OCI-LY3 (cell line): ENCODE results near the gene CNTNAP4.

Experiments
- H2AFZ ChIP-seq: fragments of 200-600, 300-600 bp; shearing (Covaris generic); 2 replicates; pipeline ENCODE4 v1.6.0; 2014; ENCODE audit warnings: antibody characterized with exemption, low read depth, low read length
- H3K27ac ChIP-seq: fragments of 200-600, 300-600 bp; sonication (generic); 2 replicates; pipeline ENCODE4 v1.5.1; 2014; ENCODE audit warnings: mild to moderate bottlenecking, low read length, moderate library complexity, mixed read lengths
- H3K27me3 ChIP-seq: fragments of 200-600, 300-600 bp; sonication (generic); 2 replicates; pipeline ENCODE4 v1.6.1; 2014; ENCODE audit warnings: low read depth, low read length, mixed read lengths
- H3K36me3 ChIP-seq: fragments of 200-600, 300-600 bp; sonication (generic); replicated peaks from 2 replicates; pipeline ENCODE3; 2014; ENCODE audit warnings: low read depth, low read length, mixed read lengths
- H3K4me1 ChIP-seq: fragments of 300-600, 200-600 bp; sonication (generic); 2 replicates; pipeline ENCODE4 v1.6.1; 2014; ENCODE audit warnings: low read length, mixed read lengths
- H3K4me2 ChIP-seq: fragments of 200-600, 300-600 bp; sonication (generic); 2 replicates; pipeline ENCODE4 v1.6.1; 2014; ENCODE audit warnings: low read length, mixed read lengths
- H3K4me3 ChIP-seq: fragments of 300-600, 200-600 bp; sonication (generic); 2 replicates; pipeline ENCODE4 v1.5.1; 2014; ENCODE audit warnings: antibody characterized with exemption, mild to moderate bottlenecking, low read length, moderate library complexity
- H3K79me2 ChIP-seq: fragments of 300-600, 200-600 bp; shearing (Covaris generic); 2 replicates; pipeline ENCODE4 v1.6.1; 2014; ENCODE audit warnings: mild to moderate bottlenecking, low read length, mixed read lengths
- H3K9ac ChIP-seq: fragments of 300-600, 200-600 bp; shearing (Covaris generic); 2 replicates; pipeline ENCODE4 v1.6.0; 2014; ENCODE audit warnings: mild to moderate bottlenecking, low read length, moderate library complexity
- H3K9me3 ChIP-seq: fragments of 200-600, 300-600 bp; shearing (Covaris generic); 2 replicates; pipeline ENCODE4 v1.6.1; 2014; ENCODE audit warnings: low read length, mixed read lengths; ENCODE audit not compliant: insufficient read depth
- H4K20me1 ChIP-seq: fragments of 200-600, 300-600 bp; sonication (generic); 2 replicates; pipeline ENCODE4 v1.6.1; 2016; ENCODE audit warnings: low read length, mixed read lengths; ENCODE audit not compliant: insufficient read depth
- CTCF ChIP-seq: fragments of 200-600, 300-600 bp; sonication (generic); IDR thresholded peaks from 2 replicates; pipeline ENCODE4 v1.5.1; 2014; ENCODE audit warnings: antibody characterized with exemption, low read length, low read depth
- EZH2phosphoT487 ChIP-seq: fragments of 200-600 bp; shearing (Covaris generic); IDR thresholded peaks from 2 replicates; pipeline ENCODE4 v1.6.1; 2018; ENCODE audit warnings: antibody characterized with exemption, mixed run types, low read depth

Gene CNTNAP4

GRCh38 chr16:76386784-76387183 lies 109.6 kb downstream of the CNTNAP4 start:
- Histone ChIP-seq H3K9me3 (no peaks in the 10 kb centered on the region), H3K27ac (no peak overlapping the region), H3K9ac (no peak overlapping the region), H4K20me1 (peaks cover 6% of the 10 kb centered on the region; the same call in 1 of the 2 replicates), H3K36me3 (no peaks in the 10 kb centered on the region), H3K4me3 (no peak overlapping the region), H3K4me1 (peaks cover 22% of the 10 kb centered on the region), H2AFZ (no peak overlapping the region), H3K4me2 (no peak overlapping the region), H3K27me3 (no peaks in the 10 kb centered on the region), H3K79me2 (no peaks in the 10 kb centered on the region)
- TF ChIP-seq EZH2phosphoT487 (no peak), CTCF (no peak)

DNA sequence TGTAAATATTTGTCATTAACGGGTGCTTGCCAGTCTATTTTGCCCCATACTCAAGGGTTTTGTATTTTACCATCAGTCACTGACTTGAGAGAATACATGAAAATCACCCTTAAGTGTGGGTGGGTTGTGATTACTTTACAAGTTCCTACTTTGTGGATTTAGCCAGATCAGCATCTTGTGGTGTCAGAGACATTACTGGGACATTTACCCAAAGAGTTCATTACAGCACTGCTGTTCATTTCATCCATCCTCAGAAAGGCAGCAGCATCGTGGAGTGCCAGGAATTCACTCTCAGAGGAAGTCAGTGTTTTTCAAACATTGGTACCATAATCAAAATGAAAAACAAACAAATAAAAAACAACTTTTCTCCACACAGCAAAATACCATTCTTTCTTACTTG lies 110.8 kb downstream of the CNTNAP4 start:
- no peaks in the 10 kb centered on the region for H3K9me3 ChIP-seq
- H3K79me2 ChIP-seq: no peaks in the 10 kb centered on the region
- no peak overlapping the region for H2AFZ ChIP-seq
- H3K36me3 ChIP-seq: no peaks in the 10 kb centered on the region
- H3K4me1 ChIP-seq: peaks cover 22% of the 10 kb centered on the region
- H3K4me3 ChIP-seq: no peak overlapping the region
- no peak overlapping the region for H3K4me2 ChIP-seq
- no peaks in the 10 kb centered on the region for H3K27me3 ChIP-seq
- no peak overlapping the region for H3K9ac ChIP-seq
- H3K27ac ChIP-seq: no peak overlapping the region
- peaks cover 6% of the 10 kb centered on the region; the same call in 1 of the 2 replicates for H4K20me1 ChIP-seq
- TF ChIP-seq EZH2phosphoT487 (no peak), CTCF (no peak)

DNA sequence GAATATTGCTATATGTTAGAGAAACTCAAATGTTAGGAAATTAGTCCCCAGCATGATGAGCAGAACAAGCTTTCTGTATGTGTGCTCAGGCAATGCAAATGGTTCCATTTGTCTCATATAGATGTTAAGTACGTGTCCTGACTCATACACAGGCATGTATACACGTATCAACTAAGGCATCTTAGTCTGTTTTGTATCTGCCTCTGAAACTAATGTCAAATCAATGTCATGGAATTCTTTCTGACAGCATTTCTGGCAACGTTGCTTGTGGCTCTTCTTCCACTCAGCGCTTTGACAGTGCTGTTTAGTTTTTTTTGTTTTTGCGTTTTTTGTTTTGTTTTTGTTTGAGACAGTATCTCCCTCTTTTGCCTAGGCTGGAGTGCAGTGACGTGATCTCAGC lies 111.9 kb downstream of the CNTNAP4 start:
- no peaks in the 10 kb centered on the region for H3K36me3 ChIP-seq
- no peak overlapping the region for H3K4me2 ChIP-seq
- no peak overlapping the region for H3K9ac ChIP-seq
- no peak overlapping the region for H3K27ac ChIP-seq
- H3K79me2 ChIP-seq: no peaks in the 10 kb centered on the region
- peaks cover 6% of the 10 kb centered on the region; the same call in 1 of the 2 replicates for H4K20me1 ChIP-seq
- no peak overlapping the region for H3K4me3 ChIP-seq
- no peak for TF ChIP-seq CTCF
- TF ChIP-seq EZH2phosphoT487: no peak
- H3K4me1 ChIP-seq: peaks cover 22% of the 10 kb centered on the region
- no peaks in the 10 kb centered on the region for H3K27me3 ChIP-seq
- H2AFZ ChIP-seq: no peak overlapping the region
- no peaks in the 10 kb centered on the region for H3K9me3 ChIP-seq

DNA sequence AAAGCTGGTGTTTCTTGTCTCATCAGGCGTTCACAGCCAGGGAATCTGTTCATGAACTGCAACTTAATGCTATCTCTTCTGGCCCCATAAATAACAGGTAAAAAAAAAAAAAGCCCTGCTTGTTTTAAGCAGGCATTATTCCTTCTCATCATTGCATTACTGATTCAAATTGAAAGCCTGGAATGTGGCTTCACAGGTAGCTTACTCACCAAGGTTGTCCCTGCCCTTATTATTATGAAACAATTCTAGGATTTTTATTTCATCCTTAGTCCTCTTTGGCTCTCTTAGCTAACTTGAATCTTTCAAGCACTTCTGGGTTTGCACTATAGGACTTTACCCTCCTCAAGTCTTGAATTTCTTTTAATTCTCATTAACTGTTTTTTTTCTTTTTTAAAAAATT lies 113.3 kb downstream of the CNTNAP4 start:
- no peak overlapping the region for H3K4me3 ChIP-seq
- H4K20me1 ChIP-seq: peaks cover 6% of the 10 kb centered on the region; the same call in 1 of the 2 replicates
- H3K9ac ChIP-seq: no peak overlapping the region
- no peak overlapping the region for H2AFZ ChIP-seq
- H3K36me3 ChIP-seq: no peaks in the 10 kb centered on the region
- no peaks in the 10 kb centered on the region for H3K27me3 ChIP-seq
- peaks cover 22% of the 10 kb centered on the region for H3K4me1 ChIP-seq
- no peak for TF ChIP-seq CTCF
- no peak for TF ChIP-seq EZH2phosphoT487
- H3K27ac ChIP-seq: no peak overlapping the region
- no peaks in the 10 kb centered on the region for H3K79me2 ChIP-seq
- H3K4me2 ChIP-seq: no peak overlapping the region
- no peaks in the 10 kb centered on the region for H3K9me3 ChIP-seq
